C4-2B (cell line): Measurements from ENCODE around the gene ACHE.
"Not testable (repeated sequence)": the region's sequence is repeated elsewhere in the genome, so short reads cannot be mapped to it uniquely, and the experiment has no call there.

Experiments
- ZFX ChIP-seq: fragments of 450-650 bp; IDR thresholded peaks from 2 replicates; pipeline ENCODE4 v1.6.1; 2017
- TF ChIP-seq, protein P1 (sequence below): fragments of 450-650 bp; conservative IDR thresholded peaks from 2 replicates; pipeline ENCODE4 v1.5.1; 2017; ENCODE audit warnings: mild to moderate bottlenecking

GRCh38 chr7:100936167-100936566 lies 40.5 kb upstream of the ACHE start:
- TF ChIP-seq, protein P1, sequence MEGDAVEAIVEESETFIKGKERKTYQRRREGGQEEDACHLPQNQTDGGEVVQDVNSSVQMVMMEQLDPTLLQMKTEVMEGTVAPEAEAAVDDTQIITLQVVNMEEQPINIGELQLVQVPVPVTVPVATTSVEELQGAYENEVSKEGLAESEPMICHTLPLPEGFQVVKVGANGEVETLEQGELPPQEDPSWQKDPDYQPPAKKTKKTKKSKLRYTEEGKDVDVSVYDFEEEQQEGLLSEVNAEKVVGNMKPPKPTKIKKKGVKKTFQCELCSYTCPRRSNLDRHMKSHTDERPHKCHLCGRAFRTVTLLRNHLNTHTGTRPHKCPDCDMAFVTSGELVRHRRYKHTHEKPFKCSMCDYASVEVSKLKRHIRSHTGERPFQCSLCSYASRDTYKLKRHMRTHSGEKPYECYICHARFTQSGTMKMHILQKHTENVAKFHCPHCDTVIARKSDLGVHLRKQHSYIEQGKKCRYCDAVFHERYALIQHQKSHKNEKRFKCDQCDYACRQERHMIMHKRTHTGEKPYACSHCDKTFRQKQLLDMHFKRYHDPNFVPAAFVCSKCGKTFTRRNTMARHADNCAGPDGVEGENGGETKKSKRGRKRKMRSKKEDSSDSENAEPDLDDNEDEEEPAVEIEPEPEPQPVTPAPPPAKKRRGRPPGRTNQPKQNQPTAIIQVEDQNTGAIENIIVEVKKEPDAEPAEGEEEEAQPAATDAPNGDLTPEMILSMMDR: not testable (repeated sequence)
- not testable (repeated sequence) for TF ChIP-seq ZFX
